Measurements from ENCODE around the gene RSPH9.

DNA sequence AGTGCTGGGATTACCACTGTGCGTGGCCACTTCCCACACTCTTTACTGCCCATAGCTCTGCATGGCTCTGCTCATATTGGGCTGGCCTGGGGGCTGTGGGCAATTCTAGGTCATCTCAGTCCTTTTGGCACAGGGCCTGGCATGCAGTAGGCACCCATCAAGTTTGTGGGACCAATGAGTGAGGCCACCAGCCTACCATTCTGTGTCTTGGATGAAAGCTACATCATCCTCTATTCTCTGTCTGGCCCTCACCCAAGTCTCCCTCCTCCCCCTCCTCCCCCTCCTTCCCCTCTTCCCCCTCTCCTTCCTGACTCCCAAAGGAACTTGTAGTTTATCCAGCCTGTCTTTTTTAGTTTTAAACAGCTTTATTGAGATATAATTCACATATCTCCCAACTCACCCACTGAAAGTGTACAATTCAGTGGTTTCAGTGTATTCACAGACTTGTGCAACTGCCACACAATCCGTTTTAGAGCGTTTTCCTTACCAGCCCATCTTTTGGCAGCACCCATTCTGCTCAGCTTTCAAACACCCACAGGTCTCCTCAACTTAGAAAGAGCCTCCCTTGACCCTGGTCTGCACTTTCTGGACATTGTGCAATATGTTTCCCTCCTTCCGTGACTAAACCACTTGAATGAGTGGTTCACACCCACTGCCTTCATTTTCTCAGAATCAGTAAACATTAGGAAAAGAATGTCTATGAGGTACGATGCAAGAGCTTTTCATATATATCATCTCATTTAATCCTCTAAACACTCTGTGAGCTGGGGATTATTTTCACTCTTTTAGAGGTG, 64.2 kb downstream of the RSPH9 start:
- TF ChIP-seq YY1 (IDR thresholded peaks at IDR 0.05; ENCODE audit: insufficient read depth, insufficient read length) (no peak), ZNF274 (IDR thresholded peaks at IDR 0.05; ENCODE audit: low read depth, low read length) (no peak)
